Esophagus muscularis mucosa (tissue), 4 donors: ENCODE data around the gene TPGS1. TPM values are rescaled to one million over a fixed set of nuclear protein-coding genes. Genes with fewer than 3 reads are reported as not detected.

Experiments used
- DNase-seq: peaks from one replicate; pipeline ENCODE4 v3.0.0-alpha.2; 2017; ENCODE audit errors: extremely low spot score
- H3K27ac ChIP-seq, 4 donors: fragments of 200-600 bp; sonication (generic); replicated peaks in 1 of 4; 1 replicate in 3 of 4; 2 replicates in 1 of 4; pipeline ENCODE4 v1.5.1; 2016 to 2019; ENCODE audit warnings: mild to moderate bottlenecking in 1 of 4
- H3K27me3 ChIP-seq, 4 donors: fragments of 200-600 bp; sonication (generic); one replicate each; pipeline versions ENCODE4 v1.5.1 to v1.6.0; 2016 to 2019
- H3K36me3 ChIP-seq, 4 donors: fragments of 200-600 bp; sonication (generic); one replicate each; pipeline ENCODE4 v1.5.1; 2016 to 2019
- H3K4me1 ChIP-seq, 4 donors: fragments of 200-600 bp; sonication (generic); one replicate each; pipeline ENCODE4 v1.5.1; 2016 to 2019
- H3K4me3 ChIP-seq, 4 donors: fragments of 200-600 bp; sonication (generic); 1 replicate in 2 of 4; 2 replicates in 2 of 4; pipeline ENCODE4 v1.5.1; 2016 to 2019; ENCODE audit warnings: mild to moderate bottlenecking in 4 of 4, moderate library complexity in 1 of 4
- H3K9me3 ChIP-seq, 4 donors: fragments of 200-600 bp; sonication (generic); 1 replicate in 3 of 4; 2 replicates in 1 of 4; pipeline ENCODE4 v1.5.1; 2016 to 2019
- EP300 ChIP-seq: sonication (generic); formaldehyde crosslinking; IDR thresholded peaks from one replicate; pipeline ENCODE4 v1.6.1; 2017; ENCODE audit warnings: antibody characterized with exemption
- POLR2A ChIP-seq: fragments of 450-650 bp; IDR thresholded peaks from one replicate; pipeline ENCODE4 v1.6.1; 2017; ENCODE audit warnings: antibody characterized with exemption, moderate library complexity, mild to moderate bottlenecking, low read depth
- POLR2AphosphoS5 ChIP-seq, 2 donors: sonication (generic); formaldehyde crosslinking; IDR thresholded peaks; one replicate each; pipeline ENCODE4 v1.6.1; 2017; ENCODE audit warnings: antibody characterized with exemption in 2 of 2
- WGBS: methylation state at CpG from one replicate; pipeline ENCODE4 v1.1.5; 2018; 5-methylcytosine and 5-hydroxymethylcytosine counted together
- intact Hi-C: fragments of 100-400 bp; cut with DNase I; formaldehyde crosslinking; loops from one replicate; pipeline ENCODE4 v1.15.1; 2023
- total RNA-seq, 4 donors: library from RNA; depleted of rRNA; stranded (reverse); fragments of >200 nt; gene quantifications; one replicate each; pipeline versions ENCODE4 v1.1.0 to v1.2.1, GENCODE V29; 2016
- TF ChIP-seq, protein P1 (sequence below), 3 experiments: fragments of 200-600 bp in 2 of 3; fragments of 450-650 bp in 1 of 3; sonication (generic) in 2 of 3; IDR thresholded peaks; one replicate each; pipeline ENCODE4 v1.5.1; 2017 to 2019; ENCODE audit warnings: antibody characterized with exemption in 3 of 3, mild to moderate bottlenecking in 2 of 3, moderate library complexity in 1 of 3

Gene TPGS1
- total RNA-seq, 4 donors from 2014 or later = 61.7 to 86.6 (median 64.4) TPM

DNA sequence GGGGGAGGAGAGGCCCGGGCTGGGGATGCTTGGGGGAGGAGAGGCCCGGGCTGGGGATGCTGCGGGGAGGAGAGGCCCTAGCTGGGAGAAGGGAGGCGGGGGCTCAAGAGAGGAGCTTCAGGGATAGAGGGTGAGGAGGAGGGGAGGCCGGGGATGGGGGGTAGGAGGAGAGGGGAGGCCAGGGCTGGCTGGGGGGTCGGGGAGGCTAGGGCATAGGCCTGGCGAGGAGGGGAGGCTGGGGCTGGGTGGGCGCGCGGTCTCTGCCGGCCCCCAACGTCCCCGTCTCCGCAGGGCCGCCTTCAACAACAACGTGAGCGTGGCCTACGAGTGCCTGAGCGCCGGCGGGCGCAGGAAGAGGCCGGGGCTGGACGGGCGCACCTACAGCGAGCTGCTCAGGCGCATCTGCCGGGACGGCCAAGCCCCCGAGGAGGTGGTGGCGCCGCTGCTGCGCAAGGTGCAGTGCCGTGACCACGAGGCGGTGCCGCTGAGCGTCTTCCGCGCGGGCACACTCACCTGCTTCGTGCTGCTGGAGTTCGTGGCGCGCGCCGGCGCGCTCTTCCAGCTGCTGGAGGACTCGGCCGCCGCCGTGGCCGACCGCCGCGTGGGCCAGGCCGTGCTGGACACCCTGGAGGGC lies 11.4 kb downstream of the TPGS1 start:
- 42% methylated on average over 21 of the region's 58 CpGs for WGBS
- H3K36me3 ChIP-seq = peaks cover 0 to 18% (median 12%) of the 10 kb centered on the region in 4 donors
- no peak overlapping the region for H3K4me3 ChIP-seq
- no peak for DNase-seq
- no peaks in the 10 kb centered on the region for H3K27me3 ChIP-seq
- no peak for TF ChIP-seq POLR2AphosphoS5 (IDR thresholded peaks at IDR 0.05)
- intact Hi-C loops = no loop called here
- no peak overlapping the region for H3K27ac ChIP-seq
- no peaks in the 10 kb centered on the region for H3K9me3 ChIP-seq
- H3K4me1 ChIP-seq = peaks cover 0 to 8% (median 0%) of the 10 kb centered on the region in 4 donors

DNA sequence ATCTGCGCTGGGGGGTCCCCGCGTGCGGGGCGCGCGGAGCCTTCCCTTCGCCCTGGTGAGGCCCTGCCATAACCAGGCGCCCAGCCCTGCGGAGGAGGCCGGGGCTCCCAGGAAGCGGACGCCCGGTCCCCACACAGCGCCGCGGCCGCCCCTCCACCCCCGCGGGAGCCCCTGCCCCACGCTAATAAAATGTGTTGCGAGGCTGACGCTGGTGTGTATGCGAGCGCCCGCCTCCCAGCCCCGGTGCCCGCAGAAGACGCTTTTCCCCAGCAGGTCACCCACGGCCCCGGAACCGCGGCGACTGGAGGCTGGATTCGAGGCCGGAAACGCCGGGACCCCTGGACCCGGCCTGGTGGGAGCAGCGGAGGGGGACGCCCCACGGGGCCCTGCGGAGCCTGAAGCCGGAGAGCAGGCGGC lies 12.2 kb downstream of the TPGS1 start:
- Histone ChIP-seq H3K4me1 (peaks cover 0 to 12% (median 0%) of the 10 kb centered on the region in 4 donors), H3K4me3 (no peak overlapping the region), H3K27ac (no peak overlapping the region), H3K9me3 (no peaks in the 10 kb centered on the region), H3K36me3 (peaks cover 0 to 18% (median 11%) of the 10 kb centered on the region in 4 donors), H3K27me3 (no peaks in the 10 kb centered on the region)
- TF ChIP-seq, protein P1, sequence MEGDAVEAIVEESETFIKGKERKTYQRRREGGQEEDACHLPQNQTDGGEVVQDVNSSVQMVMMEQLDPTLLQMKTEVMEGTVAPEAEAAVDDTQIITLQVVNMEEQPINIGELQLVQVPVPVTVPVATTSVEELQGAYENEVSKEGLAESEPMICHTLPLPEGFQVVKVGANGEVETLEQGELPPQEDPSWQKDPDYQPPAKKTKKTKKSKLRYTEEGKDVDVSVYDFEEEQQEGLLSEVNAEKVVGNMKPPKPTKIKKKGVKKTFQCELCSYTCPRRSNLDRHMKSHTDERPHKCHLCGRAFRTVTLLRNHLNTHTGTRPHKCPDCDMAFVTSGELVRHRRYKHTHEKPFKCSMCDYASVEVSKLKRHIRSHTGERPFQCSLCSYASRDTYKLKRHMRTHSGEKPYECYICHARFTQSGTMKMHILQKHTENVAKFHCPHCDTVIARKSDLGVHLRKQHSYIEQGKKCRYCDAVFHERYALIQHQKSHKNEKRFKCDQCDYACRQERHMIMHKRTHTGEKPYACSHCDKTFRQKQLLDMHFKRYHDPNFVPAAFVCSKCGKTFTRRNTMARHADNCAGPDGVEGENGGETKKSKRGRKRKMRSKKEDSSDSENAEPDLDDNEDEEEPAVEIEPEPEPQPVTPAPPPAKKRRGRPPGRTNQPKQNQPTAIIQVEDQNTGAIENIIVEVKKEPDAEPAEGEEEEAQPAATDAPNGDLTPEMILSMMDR (IDR thresholded peaks at IDR 0.05) = no peak
- no peak for TF ChIP-seq POLR2AphosphoS5 (IDR thresholded peaks at IDR 0.05)
- no peak for TF ChIP-seq POLR2A
- no peak for TF ChIP-seq EP300
- no peak for DNase-seq
- intact Hi-C loops = no loop called here
- WGBS = 68% methylated on average over 11 of the region's 45 CpGs

DNA sequence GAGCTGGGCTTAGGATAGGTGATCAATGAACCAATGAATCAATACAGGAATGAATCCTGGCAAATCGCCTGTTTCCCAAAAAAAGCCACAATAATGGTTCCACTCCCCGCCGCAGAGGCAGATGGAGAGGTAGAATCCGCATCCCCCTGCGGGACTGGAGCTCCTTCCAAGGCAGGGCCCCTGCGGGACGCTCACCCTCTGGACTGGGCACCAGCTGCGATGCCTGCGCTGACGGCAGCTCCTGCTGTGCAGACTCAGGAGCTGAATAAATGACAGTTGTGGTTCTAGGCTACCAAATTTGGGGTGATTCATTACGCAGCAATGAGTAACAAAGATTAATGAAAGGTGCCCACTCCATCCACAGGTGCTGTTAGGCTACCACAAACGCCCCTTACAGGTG lies 15.4 kb downstream of the TPGS1 start:
- WGBS = 98% methylated on average over 12 of the region's 12 CpGs
- H3K36me3 ChIP-seq = peaks cover 0 to 18% (median 11%) of the 10 kb centered on the region in 4 donors
- intact Hi-C loops = no loop called here

DNA sequence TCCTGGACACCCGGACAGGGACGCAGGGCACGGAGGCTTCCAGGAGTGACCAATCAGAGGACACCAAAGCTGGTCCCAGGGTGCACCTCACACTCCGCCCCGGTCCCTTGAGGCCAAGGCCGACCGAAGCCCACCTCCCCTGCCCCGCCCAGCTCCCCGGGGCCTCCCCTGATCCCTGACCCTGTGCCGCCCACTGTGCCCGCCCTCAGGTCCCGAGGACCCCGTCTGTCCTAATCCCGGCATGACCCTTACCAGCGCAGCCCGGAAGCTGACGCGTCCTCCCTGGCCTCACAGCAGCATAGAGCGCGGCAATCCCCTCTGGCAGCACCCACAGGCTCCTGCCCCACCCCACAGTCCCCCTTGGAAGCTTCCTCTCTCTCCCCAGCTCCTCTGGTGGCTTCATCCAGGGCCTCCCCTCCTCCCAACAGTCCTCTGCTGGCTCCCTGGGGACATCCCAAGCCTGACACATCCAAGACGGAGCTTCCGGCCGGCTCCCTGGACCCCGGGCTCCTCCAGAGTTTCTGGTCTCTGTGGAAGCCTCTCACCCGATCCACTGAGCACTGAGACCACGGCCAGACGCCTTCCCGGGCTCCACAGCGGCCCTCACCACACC lies 16.9 kb downstream of the TPGS1 start:
- DNase-seq = no peak
- Histone ChIP-seq H3K27ac (no peak overlapping the region), H3K4me1 (peaks cover 0 to 6% (median 0%) of the 10 kb centered on the region in 4 donors), H3K27me3 (peaks cover 0 to 18% (median 0%) of the 10 kb centered on the region in 4 donors), H3K4me3 (no peak overlapping the region), H3K9me3 (no peaks in the 10 kb centered on the region), H3K36me3 (peaks cover 0 to 18% (median 10%) of the 10 kb centered on the region in 4 donors)
- 58% methylated on average over 24 of the region's 29 CpGs for WGBS
- intact Hi-C loops = no loop called here
- TF ChIP-seq, protein P1 (IDR thresholded peaks at IDR 0.05) = no peak
- TF ChIP-seq POLR2AphosphoS5 (IDR thresholded peaks at IDR 0.05) (no peak), POLR2A (no peak)

More for the DNA sequence above, 15.4 kb downstream of the TPGS1 start:
- H3K4me1 ChIP-seq = peaks cover 0 to 13% (median 0%) of the 10 kb centered on the region in 4 donors
- H3K9me3 ChIP-seq = no peaks in the 10 kb centered on the region
- no peak for DNase-seq
- H3K4me3 ChIP-seq = no peak overlapping the region
- H3K27me3 ChIP-seq = peaks cover 0 to 18% (median 0%) of the 10 kb centered on the region in 4 donors
- TF ChIP-seq EP300 = no peak
- TF ChIP-seq, protein P1 (IDR thresholded peaks at IDR 0.05) = no peak
- TF ChIP-seq POLR2AphosphoS5 (IDR thresholded peaks at IDR 0.05) = no peak
- no peak for TF ChIP-seq POLR2A
- no peak overlapping the region for H3K27ac ChIP-seq

DNA sequence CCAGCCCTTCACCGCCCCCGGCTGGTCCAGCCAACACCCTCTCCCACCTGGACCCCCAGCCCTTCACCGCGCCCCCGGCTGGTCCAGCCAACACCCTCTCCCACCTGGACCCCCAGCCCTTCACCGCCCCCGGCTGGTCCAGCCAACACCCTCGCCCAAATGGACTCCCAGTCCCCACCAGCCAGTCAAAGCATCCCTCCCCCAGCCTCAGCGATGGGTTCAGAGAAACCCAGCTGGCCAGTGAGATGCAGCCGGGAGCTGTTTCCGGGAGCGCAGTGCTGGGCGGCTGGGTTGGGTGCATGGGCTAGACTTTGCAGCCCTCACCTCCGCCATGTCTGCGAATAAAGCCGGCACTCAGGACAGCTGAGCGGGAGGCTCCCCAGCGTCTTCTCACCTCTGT lies 17.7 kb downstream of the TPGS1 start:
- H3K4me3 ChIP-seq = no peak overlapping the region
- no peak overlapping the region for H3K27ac ChIP-seq
- DNase-seq = no peak
- intact Hi-C loops = no loop called here
- peaks cover 0 to 11% (median 2%) of the 10 kb centered on the region in 4 donors for H3K36me3 ChIP-seq
- peaks cover 0 to 18% (median 0%) of the 10 kb centered on the region in 4 donors for H3K27me3 ChIP-seq
- TF ChIP-seq, protein P1 (IDR thresholded peaks at IDR 0.05) = no peak
- no peak for TF ChIP-seq EP300
- TF ChIP-seq POLR2AphosphoS5 (IDR thresholded peaks at IDR 0.05) = no peak
- TF ChIP-seq POLR2A = no peak
- H3K4me1 ChIP-seq = peaks cover 0 to 5% (median 0%) of the 10 kb centered on the region in 4 donors
- H3K9me3 ChIP-seq = no peaks in the 10 kb centered on the region
- 43% methylated on average over 6 of the region's 18 CpGs for WGBS
